ENCODE results near the gene DBP. TPM values are rescaled to one million over a fixed set of nuclear protein-coding genes. Genes with fewer than 3 reads are reported as not detected.

DBP gene
- total and polyA plus RNA-seq, 2 experiments from 2014 or later: 3.7 to 5.9 TPM

DNA sequence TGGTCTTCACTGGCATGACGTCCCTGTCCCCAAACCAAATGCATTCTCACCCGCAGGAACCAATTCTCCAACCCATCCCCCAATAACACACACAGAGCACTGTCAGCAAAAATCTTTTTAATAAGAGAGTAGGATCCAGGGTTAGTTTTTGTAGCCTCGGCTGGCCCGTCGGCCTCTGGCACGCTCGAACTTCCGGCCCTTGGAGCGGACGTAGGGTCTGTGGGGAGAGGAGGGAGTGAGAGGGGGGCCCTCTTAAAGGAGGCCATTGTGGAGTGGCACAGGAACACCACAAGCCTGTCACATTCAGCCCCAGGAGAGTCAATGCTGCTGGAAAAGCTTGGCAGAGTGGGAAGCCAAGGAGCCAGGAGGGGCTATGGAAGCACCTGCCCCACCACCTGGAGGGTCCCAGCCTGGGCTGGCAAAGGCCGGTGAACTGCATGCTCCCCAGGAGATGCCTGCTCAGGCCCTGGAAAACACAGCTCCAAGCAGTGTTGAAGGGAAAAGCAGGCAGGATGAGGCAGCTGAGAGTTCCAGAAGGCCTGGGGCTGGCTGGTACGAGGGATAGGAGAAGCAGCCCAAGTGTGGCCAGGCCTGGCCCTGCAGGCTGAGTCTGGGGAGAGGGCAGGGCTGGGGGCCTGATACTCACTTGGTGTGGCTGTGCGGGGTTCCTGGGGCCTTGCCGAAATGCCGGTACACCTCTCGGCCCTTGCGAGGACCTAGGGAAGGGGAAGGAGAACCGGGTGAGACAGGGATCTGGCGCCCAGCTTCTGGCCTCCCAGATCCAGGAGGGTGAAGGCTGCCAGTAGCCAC lies 21.7 kb downstream of the DBP start:
- Histone ChIP-seq H3K9ac (no peak overlapping the region), H4K20me1 (ENCODE audit: insufficient read depth) (peaks cover 12% of the 10 kb centered on the region; the same call in 1 of the 2 replicates), H3K9me3 (ENCODE audit: low read depth) (no peaks in the 10 kb centered on the region), H3K27me3 (replicated peaks; ENCODE audit: insufficient read depth) (no peaks in the 10 kb centered on the region), H3K4me2 (ENCODE audit: unreplicated experiment) (no peak overlapping the region), H2AFZ (no peak overlapping the region), H3K79me2 (ENCODE audit: insufficient read depth) (peaks cover 43% of the 10 kb centered on the region), H3K4me1 (ENCODE audit: insufficient read depth) (peaks cover 19% of the 10 kb centered on the region), H3K4me3 (no peak overlapping the region), H3K27ac (no peak overlapping the region), H3K9me2 (ENCODE audit: insufficient read depth) (no peaks in the 10 kb centered on the region), H3F3A (ENCODE audit: insufficient read depth) (peaks cover 20% of the 10 kb centered on the region; the same call in 1 of the 2 replicates), H3K36me3 (ENCODE audit: low read depth) (peaks cover 21% of the 10 kb centered on the region)
- DNase-seq: no peak
- no peak for TF ChIP-seq EZH2phosphoT487 (IDR thresholded peaks at IDR 0.05; ENCODE audit: insufficient read depth, low read depth)
- TF ChIP-seq EZH2 (IDR thresholded peaks at IDR 0.05; ENCODE audit: insufficient read depth, poor library complexity, severe bottlenecking): no peak
- in situ Hi-C loops (cut with MboI): no loop called here
- 79 to 85% methylated on average over 19 of the region's 19 CpGs for WGBS, 2 experiments (ENCODE audit: low coverage in 1 of 2, low lambda C conversion rate in 2 of 2, missing lambda C conversion rate in 2 of 2)

DNA sequence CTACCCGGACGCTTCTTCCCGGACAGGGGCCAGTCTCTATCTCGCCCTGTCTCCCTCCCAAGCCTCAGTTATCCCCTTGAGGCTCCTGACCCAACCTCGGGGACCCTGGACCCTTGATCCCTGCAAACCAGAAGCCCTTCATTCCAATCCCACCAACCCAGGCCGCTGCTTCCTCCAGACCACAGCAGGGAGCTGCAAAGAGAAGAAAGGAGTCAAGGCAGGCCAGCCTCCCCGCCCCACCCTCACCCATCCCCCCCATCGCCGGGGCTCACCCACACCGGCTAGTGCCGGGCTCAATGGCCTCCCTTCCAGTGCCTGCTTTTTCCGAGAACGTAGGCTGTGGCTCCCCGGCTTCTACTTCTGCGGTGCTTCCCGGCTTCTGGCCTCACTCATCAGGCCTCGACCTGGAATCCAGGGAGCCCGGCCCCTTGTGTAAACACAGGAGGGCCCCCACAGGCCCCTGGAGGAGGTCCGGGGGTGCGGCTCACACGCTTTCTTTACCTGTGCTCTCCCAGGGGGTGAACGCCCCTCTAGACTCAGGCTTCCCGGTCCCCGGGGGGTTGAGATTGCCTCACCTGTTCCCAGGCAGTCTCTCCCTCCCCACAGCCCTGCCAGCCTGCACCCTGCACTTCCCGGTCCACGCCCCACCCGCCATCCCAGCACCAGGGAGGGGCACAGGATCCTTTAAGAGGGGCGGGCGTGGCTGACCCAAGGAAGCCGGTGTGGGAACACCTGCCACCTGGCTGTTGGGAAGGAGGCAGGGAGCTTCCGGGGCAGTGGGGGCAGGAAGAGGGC lies 22.5 kb downstream of the DBP start, which contains the start of gene FAM83E:
Gene FAM83E (minus strand): TSS at position 641 of the 795 bp plus-strand sequence. CDS start 1,704 bp downstream, outside the sequence.
- Histone ChIP-seq H3K79me2 (ENCODE audit: insufficient read depth) (peaks cover 35% of the 10 kb centered on the region), H4K20me1 (ENCODE audit: insufficient read depth) (peaks cover 12% of the 10 kb centered on the region; the same call in 1 of the 2 replicates), H3K4me3 (no peak within 1 kb of the TSS), H3K4me1 (ENCODE audit: insufficient read depth) (peaks cover 14% of the 10 kb centered on the region), H3F3A (ENCODE audit: insufficient read depth) (peaks cover 20% of the 10 kb centered on the region; the same call in 1 of the 2 replicates), H3K9me3 (ENCODE audit: low read depth) (no peaks in the 10 kb centered on the region), H3K36me3 (ENCODE audit: low read depth) (peaks cover 21% of the 10 kb centered on the region), H3K9me2 (ENCODE audit: insufficient read depth) (no peaks in the 10 kb centered on the region), H3K27ac (no peak within 1 kb of the TSS), H3K9ac (0 out of 2 replicates have a peak within 1 kb of the TSS, but pooled peaks have one; percentile 15), H2AFZ (no peak within 1 kb of the TSS), H3K27me3 (replicated peaks; ENCODE audit: insufficient read depth) (no peaks in the 10 kb centered on the region), H3K4me2 (ENCODE audit: unreplicated experiment) (no peak within 1 kb of the TSS)
- DNase-seq: peak; percentile 34
- no peak for TF ChIP-seq EZH2 (IDR thresholded peaks at IDR 0.05; ENCODE audit: insufficient read depth, poor library complexity, severe bottlenecking)
- no peak for TF ChIP-seq EZH2phosphoT487 (IDR thresholded peaks at IDR 0.05; ENCODE audit: insufficient read depth, low read depth)
- 43 to 49% methylated on average over 24 to 31 of the region's 31 CpGs for WGBS, 2 experiments (ENCODE audit: low coverage in 1 of 2, low lambda C conversion rate in 2 of 2, missing lambda C conversion rate in 2 of 2)
- in situ Hi-C loops (cut with MboI): no loop called here

DNA sequence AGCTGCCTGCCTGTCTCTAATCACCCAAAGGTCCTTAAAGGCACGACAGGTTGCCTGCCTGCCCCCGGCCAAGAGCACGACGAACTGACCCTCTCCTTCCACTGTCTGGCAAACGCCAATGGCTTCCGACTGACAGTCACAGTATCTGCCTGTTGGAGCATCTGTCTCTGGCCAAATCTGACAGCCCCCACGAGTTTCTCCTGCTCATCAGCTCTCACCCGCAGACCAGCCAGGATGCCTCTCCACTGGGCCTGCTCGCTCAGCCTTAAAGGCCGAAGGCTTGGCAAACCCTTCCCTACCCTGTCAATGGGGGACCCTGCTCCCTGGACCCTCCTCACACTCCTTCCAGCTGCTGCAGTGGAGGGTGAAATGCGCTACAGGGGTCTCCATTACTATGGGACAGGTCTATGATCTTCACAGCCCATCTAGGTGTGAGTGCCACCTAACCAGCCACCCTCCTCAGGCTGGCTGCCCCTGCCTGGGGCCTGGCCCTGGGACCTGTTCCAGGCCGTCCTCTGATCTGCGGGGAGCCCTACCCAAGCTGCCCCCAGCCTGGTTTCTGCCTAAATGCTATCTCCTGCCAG lies 23.2 kb downstream of the DBP start:
- no peak overlapping the region for H2AFZ ChIP-seq
- H4K20me1 ChIP-seq (ENCODE audit: insufficient read depth): peaks cover 12% of the 10 kb centered on the region; the same call in 1 of the 2 replicates
- in situ Hi-C loops (cut with MboI): no loop called here
- H3K9ac ChIP-seq: no peak overlapping the region
- TF ChIP-seq EZH2phosphoT487 (IDR thresholded peaks at IDR 0.05; ENCODE audit: insufficient read depth, low read depth) (no peak), EZH2 (IDR thresholded peaks at IDR 0.05; ENCODE audit: insufficient read depth, poor library complexity, severe bottlenecking) (no peak)
- peaks cover 20% of the 10 kb centered on the region; the same call in 1 of the 2 replicates for H3F3A ChIP-seq (ENCODE audit: insufficient read depth)
- H3K27me3 ChIP-seq (replicated peaks; ENCODE audit: insufficient read depth): no peaks in the 10 kb centered on the region
- peak; percentile 26 for DNase-seq
- H3K27ac ChIP-seq: no peak overlapping the region
- WGBS, 2 experiments (ENCODE audit: low coverage in 1 of 2, low lambda C conversion rate in 2 of 2, missing lambda C conversion rate in 2 of 2): 55 to 67% methylated on average over 13 of the region's 13 CpGs
- peaks cover 33% of the 10 kb centered on the region for H3K79me2 ChIP-seq (ENCODE audit: insufficient read depth)
- H3K4me2 ChIP-seq (ENCODE audit: unreplicated experiment): no peak overlapping the region
- no peak overlapping the region for H3K4me3 ChIP-seq
- H3K4me1 ChIP-seq (ENCODE audit: insufficient read depth): peaks cover 14% of the 10 kb centered on the region
- no peaks in the 10 kb centered on the region for H3K9me2 ChIP-seq (ENCODE audit: insufficient read depth)
- no peaks in the 10 kb centered on the region for H3K9me3 ChIP-seq (ENCODE audit: low read depth)
- H3K36me3 ChIP-seq (ENCODE audit: low read depth): peaks cover 21% of the 10 kb centered on the region

Data from GM23248 (cell line).